GM18520 (cell line): ENCODE data around the gene DNM1L.
A peak's percentile ranks its signal among the peaks of the same experiment; 100 is the strongest.
"Not testable (repeated sequence)": the region's sequence is repeated elsewhere in the genome, so short reads cannot be mapped to it uniquely, and the experiment has no call there.

Experiments used
- ATAC-seq: cut with Tn5 transposase; IDR thresholded peaks from one replicate; pipeline ENCODE4 v1.9.1; 2021; ENCODE audit not compliant: unreplicated experiment

Gene DNM1L

DNA sequence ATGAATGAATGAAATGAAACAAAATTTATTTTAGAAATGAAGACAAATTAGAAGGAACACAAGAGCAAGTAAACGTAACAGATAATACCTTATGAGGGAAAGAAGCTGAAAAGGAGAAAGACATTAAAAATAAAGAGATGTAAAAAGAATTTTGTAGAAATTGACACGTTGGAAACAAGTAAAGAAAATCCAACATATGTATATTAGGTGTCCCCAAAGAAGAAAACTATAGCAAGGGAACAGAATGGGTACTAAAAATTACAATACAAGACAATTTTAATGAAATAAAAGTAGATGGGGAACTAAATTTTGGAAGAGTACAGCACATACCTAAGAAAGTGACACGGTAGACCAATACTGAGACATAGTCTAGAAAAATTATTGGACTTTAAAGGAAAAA is 16.7 kb downstream of the DNM1L start:
- ATAC-seq = no peak

DNA sequence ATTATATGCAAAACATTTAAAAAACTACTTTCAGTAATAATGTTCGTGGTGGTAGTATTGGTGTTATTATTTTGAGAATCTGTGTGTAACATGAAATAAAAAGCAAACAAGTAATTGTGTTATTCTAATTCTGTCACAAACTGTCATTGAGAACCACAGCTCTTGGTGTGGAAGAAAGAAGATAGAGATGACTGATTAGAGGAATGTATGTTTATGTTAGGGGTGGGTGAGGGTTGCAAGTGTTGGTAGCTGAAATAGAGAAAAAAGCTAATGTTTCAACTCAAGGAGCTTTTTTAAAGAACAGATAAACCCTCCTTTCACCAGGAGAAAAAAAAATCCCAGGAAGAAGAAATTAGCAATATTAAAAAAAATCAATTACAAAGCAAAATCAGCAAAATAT is 18.3 kb downstream of the DNM1L start:
- ATAC-seq = no peak

DNA sequence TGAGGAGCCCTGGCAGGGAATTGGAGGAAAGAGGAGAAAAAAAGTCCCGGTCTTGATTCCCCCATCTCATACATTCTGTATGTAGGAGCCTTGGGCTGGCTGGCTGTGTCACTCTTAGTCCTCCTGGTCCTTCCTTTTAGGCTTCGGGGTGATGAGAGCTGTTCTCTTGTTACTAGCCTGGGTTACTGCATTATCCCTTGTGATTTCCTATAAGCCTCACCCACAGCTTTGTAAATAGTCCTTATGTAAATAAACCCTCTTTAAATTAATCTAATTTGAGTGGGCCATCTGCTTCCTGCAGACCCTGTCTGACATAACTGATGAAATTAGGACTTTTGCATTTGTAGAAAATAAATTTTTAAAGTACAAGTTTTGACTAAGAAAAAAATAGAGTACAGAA is 19.2 kb downstream of the DNM1L start:
- no peak for ATAC-seq

DNA sequence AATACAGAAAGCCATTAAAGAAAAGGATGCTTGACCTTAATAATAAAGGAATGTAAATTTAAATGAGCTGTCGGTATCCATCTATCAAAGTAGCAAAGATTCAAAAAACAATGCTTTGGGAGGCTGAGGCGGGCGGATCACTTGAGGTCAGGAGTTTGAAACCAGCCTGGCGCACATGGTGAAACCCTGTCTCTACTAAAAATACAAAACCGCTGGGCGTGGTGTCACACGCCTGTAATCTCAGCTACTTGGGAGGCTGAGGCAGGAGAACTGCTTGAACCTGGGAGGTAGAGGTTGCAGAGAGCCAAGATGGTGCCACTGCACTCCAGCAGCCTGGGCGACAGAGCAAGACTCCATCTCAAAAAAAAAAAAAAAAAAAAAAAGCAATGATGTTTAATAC is 20.3 kb downstream of the DNM1L start:
- ATAC-seq = not testable (repeated sequence)

DNA sequence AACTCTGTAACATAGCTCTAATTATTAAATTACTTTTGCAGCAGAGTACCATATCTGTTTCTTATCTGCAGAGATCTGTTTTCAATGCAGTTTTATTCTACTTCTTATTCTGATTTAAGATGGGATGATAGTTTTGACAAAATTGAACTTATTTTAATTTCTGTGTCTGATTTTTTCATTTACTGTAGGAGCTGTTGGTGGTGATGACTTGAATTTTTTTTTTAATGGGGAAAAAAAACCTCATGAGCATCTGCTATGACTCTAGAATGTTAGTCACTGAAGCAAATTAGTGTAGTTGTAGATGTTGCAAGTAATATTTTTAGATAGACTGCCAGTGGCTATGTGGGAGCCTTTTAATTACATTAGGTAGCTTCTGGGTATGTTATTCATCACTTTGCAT is 23.4 kb downstream of the DNM1L start:
- no peak for ATAC-seq

DNA sequence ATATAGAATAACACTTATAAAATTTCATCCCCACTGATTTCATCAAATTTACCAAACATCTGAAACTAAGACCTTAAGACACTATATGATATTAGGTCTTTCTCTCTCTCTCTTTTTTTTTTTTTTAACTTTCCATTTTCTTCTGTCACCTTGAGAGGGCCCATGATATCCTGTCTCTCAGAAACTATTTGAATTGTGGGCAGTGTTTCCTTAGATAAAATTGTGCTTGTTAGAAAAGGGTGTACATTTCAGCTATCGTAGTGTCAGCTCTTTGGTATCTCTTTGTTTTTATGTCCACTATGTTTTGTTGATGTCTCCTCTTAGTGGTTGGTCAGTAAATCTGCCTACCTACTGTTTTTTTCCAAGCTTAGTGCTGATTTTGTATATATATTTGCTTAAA is 23.8 kb downstream of the DNM1L start:
- ATAC-seq = no peak

DNA sequence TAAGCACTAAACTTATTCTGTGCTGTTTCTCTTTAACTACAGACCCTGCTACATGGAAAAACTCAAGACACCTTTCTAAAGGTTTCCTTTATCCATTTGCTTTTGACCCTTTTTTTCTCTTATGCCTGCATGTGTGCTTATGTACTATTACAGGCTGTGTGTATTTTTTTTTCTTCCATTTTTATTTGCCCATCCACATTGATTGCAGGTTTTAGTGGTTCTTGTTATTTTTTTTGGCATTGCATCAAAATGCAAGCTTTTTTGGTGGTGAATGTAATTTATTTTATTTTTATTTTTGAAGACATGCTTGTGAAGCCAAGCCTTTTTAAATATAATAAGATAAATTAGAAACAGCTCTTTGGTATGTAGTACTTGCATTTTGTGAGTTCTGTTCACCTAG is 26.7 kb downstream of the DNM1L start:
- no peak for ATAC-seq

DNA sequence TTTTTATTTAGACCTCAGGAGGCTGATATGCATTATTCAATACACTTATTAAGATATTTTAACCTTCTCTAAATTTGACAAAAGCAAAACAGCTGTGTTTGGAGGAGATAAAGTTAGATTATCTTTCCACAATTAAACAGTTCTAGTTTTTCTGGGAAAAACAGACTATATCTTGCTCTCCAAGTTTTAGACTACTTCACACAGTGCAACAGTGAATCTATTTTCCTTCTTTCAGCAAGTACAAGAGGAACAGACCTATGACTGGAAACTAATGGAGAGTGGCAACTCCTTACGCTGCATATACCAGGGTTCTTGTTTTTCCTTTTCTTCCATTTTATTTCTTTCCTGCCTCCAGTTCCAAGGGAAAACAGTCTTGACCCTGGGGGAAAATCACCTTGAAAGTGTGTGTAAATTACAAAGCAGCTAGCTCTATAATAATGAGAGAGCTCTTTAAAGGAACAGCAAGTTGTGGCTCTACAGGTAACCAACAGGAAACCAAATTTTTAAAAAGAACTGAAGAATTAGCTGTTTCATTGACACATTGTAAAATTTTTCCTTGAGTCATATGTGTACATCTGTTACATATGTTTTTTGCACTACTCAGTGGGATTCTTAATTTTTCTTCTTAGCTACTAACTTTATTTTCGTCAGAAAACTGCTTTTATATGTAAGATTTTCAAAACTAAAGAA is 27.4 kb downstream of the DNM1L start:
- ATAC-seq = no peak

DNA sequence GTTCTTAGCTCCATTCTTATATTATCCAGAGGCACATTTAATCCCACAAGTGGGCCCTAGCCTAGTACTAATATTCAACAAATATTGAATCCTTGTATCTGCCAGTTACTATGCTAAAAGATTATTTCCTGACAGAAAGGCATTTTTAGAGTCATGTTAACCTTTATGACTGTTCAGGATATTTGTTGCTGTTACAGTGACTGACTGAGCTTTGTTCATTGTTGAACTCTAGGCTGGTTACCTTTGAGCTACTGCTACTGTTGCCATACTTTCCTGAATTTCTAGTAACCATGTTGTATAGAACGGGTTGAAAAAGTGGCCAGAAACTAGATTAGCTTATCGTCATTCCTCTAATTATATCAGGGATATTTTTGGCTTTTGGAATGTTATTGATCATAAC is 29.8 kb downstream of the DNM1L start:
- no peak for ATAC-seq

DNA sequence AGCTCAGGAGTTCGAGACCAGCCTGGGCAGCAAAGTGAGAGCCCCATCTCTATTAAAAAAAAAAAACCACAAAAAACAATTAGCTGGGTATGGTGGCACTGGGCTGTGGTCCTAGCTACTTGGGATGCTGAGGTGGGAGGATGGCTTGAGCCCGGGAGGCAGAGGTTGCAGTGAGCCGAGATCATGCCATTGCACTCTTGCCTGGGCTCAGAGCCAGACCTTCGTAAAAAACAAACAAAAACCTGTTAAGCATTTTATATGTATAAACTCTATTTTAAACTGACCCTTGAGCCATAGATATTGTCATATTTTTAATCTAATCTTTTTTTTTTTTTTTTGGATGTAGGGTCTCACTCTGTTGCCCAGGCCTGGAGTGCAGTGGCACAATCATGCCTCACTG is 35.7 kb downstream of the DNM1L start:
- no peak for ATAC-seq

DNA sequence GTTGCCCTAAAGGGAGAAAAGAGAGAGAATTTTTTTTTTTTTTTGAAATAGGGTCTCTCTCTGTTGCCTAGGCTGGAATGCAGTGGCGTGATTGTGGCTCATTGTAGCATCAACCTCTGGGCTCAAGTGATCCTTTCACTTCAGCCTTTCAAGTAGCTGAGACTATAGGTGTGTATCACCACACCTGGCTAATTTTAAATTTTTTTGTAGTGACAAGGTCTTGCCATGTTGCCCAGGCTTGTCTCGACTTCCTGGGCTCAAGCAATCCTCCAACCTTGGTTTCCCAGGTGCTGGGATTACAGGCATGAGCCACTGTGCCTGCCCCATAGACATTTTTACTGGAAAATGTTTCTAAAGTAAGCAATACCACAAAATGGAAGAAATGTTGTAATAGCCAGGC is 39.8 kb downstream of the DNM1L start:
- no peak for ATAC-seq

DNA sequence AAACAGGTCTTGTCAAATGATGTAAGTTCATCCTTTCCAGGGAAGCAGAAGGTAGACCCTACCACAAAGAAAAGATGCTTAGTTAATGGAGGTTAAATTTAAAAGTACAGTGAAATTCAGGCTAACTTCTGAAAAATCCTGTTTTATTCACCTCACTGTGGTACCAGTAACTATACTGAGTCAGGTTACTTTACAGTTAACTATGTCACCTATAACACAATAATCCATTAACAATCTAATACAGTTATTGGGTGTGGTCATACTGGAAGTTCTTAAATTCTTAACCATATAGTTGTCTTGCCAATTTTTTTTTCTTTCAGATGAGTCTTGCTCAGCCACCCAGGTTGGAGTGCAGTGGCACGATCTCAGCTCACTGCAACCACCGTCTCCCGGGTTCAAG is 46.2 kb downstream of the DNM1L start:
- ATAC-seq = not testable (repeated sequence)

DNA sequence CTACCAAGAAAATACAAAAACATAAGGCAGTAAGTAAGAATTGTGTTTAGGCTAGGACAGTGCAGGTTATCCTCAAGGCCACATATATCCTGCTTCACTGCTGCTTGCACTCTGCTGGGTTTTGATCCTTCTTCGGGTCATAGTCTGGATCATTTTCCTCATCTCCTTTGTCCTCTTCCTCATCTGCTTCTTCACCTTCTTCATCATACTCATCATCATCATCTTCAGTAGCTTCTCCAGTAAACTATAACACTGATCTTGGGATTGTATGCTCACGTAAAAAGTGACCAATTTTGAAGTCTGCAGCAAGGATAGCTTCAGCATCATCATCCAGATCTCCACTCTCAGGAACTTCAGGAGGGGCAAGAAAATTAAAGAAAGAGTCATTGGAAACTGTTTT is 47.2 kb downstream of the DNM1L start:
- ATAC-seq = no peak

DNA sequence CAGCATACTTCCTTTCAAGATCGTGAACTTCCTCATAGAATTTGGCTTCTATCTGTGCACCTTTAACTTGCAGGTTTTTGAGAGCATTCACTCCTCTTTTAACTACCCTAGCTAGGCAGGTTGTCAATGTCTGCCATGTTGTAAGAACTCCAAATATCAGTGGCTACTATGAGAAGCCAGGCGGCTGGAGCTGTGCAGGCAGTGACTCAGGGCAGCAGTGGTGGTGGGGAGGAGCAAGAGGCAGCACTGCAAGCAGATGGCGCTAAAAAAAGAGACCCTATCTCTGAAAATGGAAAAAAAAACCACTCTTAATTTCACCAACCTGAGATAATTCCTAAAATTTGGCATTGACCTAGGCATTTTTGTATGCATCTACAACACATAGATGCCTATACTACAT is 48.1 kb downstream of the DNM1L start:
- no peak for ATAC-seq

DNA sequence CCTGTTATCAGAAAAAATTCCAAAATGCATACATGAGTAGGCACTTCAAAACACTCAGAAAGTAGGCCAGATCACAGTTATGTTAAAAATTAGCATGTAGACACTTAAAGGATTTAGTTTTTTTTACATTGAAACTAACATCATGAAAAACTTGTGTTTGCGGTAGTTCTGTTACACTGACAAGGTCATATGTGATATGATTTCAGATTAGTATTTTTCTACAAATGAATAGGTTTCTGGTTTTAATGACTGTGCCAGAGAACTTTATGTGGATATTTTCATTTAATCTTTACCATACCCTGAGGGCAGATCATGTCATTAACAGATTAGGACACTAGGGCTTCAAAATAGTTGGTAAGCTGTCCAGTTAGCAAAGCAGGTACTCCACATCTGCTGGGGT is 55.9 kb downstream of the DNM1L start:
- no peak for ATAC-seq

DNA sequence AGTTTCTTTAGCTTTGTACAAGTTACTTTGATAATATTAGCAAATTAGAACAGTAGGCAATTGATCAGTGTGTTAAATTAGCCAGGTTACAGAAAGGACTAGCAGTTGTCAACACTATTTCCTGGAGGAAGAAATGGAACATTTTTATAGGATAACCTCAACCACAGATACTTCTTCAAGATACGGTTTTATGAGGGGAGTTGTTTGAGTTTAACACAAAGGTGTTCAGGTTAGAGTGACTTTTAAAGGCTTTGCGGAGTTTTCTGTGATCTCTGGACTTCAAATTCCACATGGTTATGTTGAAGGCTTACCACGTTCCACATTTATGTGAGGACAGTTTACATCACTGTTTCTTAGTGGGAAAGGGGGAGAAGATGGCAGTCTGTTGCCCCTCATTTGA is 57.3 kb downstream of the DNM1L start:
- no peak for ATAC-seq

DNA sequence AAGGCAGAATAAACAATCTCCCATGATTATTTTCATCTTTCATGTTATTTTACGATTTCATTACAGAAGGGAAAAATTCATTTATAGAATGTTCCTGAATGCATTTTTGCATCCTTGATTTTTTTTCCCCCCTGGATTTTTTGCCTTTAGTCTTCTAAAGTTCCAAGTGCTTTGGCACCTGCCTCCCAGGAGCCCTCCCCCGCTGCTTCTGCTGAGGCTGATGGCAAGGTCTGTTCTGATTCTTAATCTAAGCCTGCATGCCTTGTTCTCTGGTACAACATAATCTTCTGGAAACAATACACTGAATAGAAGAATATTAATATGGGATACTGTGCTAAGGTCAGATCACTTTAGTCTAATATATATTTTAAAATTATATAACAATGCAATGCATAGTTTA is 58.6 kb downstream of the DNM1L start:
- ATAC-seq = no peak

DNA sequence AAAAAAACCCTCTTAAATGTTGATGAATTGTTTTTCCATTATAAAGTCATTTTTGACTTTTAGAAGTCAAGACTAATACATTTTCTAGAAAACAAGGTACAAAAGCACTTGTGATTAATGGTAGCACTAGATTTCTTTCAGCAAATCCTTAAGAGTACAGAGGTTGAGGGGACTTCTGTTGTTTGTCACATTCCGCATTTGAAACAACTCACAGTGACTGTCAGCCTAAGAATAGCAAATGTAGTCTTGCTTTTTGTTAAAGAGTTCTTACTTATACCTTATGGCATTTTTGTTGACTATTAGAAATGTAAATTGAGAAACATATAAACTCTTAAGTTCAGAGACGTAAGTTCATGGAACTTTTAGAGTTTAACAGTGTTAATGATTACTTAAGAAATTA is 60.2 kb downstream of the DNM1L start:
- no peak for ATAC-seq

DNA sequence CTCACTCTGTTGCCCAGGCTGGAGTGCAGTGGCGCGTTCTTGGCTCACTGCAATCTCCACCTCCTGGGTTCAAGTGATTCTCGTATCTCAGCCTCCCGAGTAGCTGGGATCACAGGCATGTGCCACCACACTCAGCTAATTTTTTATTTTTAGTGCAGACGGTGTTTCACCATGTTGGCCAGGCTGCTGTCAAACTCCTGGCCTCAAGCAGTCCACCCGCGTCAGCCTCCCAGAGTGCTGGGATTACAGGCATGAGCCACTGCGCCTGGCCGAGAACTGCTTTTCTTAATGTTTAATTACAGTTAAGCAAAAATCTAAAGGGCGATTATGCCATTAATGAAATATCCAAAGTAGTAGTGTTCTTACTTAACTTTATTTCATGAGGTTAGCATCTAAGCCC is 63.0 kb downstream of the DNM1L start:
- no peak for ATAC-seq

DNA sequence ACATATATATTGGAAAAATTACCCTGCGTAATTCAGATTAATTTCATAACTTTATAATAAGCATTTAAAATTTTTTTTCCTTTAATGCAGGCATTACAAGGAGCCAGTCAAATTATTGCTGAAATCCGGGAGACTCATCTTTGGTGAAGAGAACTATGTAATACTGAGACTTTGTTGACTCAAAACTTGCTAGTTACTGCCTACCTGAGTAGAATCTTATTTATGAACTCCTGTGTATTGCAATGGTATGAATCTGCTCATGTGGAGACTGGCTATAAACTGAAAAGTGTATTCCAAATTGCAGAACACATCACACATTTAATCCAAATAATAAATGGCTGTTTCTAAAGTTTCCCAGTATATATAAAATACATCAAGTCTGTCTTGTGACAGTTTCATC is 64.2 kb downstream of the DNM1L start:
- no peak for ATAC-seq

DNA sequence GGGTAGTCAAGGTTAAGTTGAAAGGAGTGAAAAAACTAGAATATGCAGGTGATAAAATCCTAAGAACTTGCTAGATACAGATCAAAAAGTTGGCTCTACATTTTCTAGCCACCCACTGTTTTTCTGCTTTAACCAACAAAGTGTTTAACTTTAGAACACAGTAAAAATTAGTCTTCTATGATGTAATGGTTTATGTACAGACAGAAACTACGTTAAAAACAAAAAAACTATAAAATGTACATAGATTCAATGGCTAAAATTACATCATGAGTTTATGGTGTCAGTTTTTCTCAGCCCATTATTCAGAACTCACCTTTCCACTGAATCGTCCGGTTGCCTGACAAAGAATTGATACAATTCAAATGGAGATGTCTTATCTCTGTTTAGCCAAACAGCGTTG is 74.5 kb downstream of the DNM1L start:
- no peak for ATAC-seq

DNA sequence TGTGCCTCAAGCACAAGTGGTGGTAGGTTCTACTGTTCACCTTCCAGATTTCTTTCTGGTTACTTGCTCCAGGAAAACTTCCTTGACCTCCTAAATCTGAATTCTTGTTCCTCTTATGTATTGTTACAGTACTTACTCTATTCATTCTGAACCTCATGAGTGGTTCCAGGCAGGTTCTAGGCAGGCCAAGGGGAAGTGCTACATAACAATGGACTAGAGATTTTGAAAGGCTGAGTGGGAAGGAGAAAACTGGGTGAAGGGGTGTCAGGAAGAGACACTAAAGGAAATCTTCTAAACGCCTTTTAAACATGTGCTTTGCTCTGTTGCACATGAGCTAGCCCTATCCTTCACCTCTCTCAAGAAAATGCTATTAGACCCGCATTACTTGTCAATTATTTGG is 75.0 kb downstream of the DNM1L start:
- ATAC-seq = no peak

DNA sequence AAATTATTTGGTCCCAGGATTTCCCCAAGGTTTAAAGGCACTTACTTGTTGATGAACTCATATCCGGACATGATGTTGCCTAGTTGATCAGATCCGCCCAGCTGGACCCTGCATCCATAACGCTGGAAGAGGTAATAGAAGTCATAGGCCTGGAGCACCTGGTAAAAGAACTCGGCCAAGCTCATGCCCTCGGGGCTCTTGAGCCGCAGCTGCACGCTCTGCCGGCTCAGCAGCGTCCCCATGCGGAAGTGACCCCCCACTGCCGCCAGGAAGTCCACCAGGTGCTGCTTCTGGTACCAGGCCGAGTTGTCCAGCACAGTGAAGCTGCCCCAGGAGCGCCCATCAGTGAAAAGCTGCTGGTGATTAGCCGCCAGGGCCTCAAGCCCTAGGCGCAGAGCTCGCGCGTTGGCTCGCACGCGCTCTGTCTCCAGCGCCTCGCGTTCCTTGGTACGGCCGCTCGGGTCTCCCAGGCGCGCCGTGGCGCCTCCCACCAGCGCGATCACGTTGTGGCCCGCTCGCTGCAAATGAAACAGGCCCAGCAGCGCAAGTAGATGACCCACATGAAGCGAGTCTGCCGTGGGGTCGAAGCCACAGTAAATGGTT is 76.1 kb downstream of the DNM1L start:
- peak; percentile 54 for ATAC-seq
